ENCODE data around the gene CELA2B.

DNA sequence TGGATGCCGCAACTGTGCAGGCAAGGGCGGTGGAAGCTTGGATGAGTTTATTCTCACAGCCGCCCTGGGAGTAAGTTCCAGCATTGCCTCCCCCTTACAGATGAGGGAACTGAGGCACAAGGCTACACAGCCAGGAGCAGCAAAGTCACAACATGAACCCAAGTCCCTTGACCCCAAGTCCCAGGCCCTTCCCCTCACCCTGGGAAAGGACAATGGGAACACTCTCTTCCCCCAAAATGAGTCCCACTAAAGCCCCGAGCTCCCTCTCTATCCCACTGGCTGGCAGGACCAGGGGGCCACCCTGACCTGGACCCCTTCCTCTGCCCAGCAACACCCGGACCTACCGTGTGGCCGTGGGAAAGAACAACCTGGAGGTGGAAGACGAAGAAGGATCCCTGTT lies 33.8 kb upstream of the CELA2B start:
- TF ChIP-seq, protein P1, sequence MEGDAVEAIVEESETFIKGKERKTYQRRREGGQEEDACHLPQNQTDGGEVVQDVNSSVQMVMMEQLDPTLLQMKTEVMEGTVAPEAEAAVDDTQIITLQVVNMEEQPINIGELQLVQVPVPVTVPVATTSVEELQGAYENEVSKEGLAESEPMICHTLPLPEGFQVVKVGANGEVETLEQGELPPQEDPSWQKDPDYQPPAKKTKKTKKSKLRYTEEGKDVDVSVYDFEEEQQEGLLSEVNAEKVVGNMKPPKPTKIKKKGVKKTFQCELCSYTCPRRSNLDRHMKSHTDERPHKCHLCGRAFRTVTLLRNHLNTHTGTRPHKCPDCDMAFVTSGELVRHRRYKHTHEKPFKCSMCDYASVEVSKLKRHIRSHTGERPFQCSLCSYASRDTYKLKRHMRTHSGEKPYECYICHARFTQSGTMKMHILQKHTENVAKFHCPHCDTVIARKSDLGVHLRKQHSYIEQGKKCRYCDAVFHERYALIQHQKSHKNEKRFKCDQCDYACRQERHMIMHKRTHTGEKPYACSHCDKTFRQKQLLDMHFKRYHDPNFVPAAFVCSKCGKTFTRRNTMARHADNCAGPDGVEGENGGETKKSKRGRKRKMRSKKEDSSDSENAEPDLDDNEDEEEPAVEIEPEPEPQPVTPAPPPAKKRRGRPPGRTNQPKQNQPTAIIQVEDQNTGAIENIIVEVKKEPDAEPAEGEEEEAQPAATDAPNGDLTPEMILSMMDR (conservative IDR thresholded peaks at IDR 0.05) = no peak
- TF ChIP-seq EZH2 (IDR thresholded peaks at IDR 0.05; ENCODE audit: low read depth) = no peak

All from PC-9 (cell line).